GM12801 (cell line): ENCODE results near the gene HIVEP3.

Experiments used
- CTCF ChIP-seq: IDR thresholded peaks from one replicate; pipeline ENCODE4 v1.5.1; 2011; ENCODE audit warnings: control low read depth; ENCODE audit not compliant: insufficient read length; ENCODE audit errors: extremely low read depth

Gene HIVEP3

GRCh38 chr1:41639332-41639936, 279.3 kb downstream of the HIVEP3 start:
- TF ChIP-seq CTCF: no peak

- no peak for TF ChIP-seq CTCF
Measured at GRCh38 chr1:41638086-41639024, 280.4 kb downstream of the HIVEP3 start.

- TF ChIP-seq CTCF: no peak
Measured at GRCh38 chr1:41637367-41637766, 281.4 kb downstream of the HIVEP3 start.

GRCh38 chr1:41633764-41634163, 285.0 kb downstream of the HIVEP3 start:
- TF ChIP-seq CTCF: no peak

GRCh38 chr1:41632781-41633575, 285.7 kb downstream of the HIVEP3 start:
- no peak for TF ChIP-seq CTCF

- no peak for TF ChIP-seq CTCF
Measured at GRCh38 chr1:41631971-41632370, 286.8 kb downstream of the HIVEP3 start.

- TF ChIP-seq CTCF: no peak
Measured at GRCh38 chr1:41631154-41631553, 287.6 kb downstream of the HIVEP3 start.
